Activated CD4-positive, alpha-beta T cell treated with anti-CD3 and anti-CD28 coated beads, Interleukin-2, Interleukin-6, amounts not matched to agents 100 ng/mL and 50 ng/mL, durations not matched to agents 16 hours and 8 hours (primary cell): ENCODE measurements around the gene SLIT3.
"Not testable (repeated sequence)": the region's sequence is repeated elsewhere in the genome, so short reads cannot be mapped to it uniquely, and the experiment has no call there.

ENCODE experiments used
- DNase-seq: peaks from one replicate; pipeline ENCODE4 v3.0.0-alpha.2; 2020

Gene SLIT3

DNA sequence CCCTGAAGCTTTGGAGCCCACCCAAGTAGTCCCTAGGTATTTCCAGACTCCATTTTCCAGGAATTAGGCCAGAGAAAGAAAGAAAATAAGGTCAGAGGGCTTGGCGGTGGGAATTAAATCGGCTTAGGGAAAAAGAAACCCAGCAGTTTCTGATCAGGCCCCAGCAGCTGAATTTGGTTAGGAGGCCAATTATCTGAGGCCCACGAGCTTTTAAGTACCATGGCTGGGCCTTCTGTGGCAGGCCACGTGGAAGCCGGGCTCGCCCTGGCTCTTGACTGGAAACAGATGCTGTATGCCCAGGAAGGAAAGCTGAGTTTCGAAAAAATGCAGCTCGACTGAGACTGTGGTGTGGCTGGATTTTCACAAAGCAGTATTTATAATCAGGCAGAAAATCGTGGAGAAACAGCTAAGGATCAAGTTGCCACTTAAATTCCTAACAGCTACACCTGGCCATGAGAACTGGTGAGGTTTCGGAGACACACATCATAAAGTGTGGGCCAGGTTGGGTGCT, 646.7 kb downstream of the SLIT3 start:
- DNase-seq = no peak

DNA sequence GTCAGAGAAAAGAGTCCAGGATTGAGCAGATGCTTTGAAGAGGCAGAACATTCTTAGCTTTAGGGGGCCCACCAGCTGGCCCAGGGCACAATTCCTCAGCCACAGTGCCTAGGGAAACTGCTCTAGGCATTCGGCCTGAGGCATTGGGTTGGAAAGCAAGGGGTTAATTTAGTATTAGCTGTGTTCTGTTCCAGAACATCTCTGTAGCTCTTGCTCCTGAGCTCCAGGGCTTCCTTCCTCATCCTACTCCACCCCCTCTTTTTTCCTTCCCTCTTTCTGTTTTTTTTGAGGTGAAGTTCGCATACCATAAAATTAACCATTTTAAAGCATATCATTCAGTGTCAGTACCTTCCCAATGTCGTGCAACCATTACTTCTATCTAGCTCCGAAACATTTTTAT, 647.3 kb downstream of the SLIT3 start:
- DNase-seq = no peak

DNA sequence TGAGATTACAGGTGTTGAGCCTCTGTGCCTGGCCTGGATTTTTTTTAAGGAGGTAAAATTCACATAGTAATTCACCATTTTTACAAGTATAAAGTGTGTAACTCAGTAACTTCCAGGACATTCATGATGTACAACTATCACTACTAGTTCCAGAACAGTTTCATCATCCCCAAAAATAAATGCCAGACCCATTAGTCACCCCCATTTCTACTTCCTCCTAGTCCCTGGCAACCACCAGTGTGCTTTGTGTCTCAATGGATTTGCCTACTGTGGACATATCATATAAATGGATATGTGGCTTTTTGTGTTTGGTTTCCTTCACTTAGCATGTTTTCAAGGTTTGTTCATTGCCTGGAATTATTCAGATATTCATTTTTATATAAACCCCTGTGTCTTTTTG, 649.3 kb downstream of the SLIT3 start:
- no peak for DNase-seq

DNA sequence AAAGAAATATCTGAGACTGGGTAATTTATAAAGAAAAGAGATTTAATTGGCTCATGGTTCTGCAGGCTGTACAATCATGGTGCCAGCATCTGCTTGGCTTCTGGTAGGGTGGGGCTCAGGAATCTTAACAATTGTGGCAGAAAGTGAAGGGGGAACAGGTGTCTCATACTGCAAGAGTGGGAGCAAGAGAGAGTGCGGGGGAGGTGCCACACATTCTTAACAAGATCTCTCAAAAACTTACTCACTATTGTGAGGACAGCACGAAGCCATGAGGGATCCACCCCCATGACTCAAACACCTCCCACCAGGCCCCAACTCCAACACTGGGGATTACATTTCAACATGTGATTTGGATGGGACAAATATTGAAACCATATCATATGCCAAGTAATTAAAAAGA, 651.6 kb downstream of the SLIT3 start:
- no peak for DNase-seq

DNA sequence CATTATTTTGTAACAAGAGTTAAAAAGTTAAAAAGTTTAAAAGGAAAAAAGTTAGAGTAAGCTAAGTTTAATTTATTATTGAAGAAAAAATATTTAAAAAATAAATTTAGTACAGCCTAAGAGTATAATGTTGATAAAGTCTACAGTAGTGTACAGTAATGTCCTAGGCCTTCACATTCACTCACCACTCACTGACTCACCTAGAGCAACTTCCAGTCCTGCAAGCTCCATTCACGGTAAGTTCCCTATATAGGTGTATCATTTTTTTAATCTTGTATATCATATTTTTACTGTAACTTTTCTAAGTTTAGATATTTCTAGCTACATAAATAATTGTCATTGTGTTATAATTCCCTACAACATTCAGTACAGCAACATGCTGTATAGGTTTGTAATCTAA, 652.4 kb downstream of the SLIT3 start:
- DNase-seq = no peak

DNA sequence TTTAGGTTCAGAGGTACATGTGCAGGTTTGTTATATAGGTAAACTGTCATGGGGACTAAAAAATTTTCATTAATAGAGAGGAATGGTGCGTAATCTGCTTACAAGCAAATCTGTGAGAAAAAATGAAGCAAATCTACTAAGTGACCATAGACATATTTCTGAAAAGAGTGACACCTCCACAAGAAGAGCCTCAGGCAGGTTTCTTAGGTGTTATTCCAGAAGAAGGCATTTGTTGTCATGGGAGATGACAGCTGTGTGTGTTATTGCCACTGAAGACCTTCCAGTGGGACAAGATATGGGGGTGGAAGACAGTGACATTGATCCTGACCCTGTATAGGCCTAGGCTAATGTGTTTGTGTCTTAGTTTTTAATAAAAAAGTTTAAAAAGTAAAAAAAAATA, 652.9 kb downstream of the SLIT3 start:
- no peak for DNase-seq

DNA sequence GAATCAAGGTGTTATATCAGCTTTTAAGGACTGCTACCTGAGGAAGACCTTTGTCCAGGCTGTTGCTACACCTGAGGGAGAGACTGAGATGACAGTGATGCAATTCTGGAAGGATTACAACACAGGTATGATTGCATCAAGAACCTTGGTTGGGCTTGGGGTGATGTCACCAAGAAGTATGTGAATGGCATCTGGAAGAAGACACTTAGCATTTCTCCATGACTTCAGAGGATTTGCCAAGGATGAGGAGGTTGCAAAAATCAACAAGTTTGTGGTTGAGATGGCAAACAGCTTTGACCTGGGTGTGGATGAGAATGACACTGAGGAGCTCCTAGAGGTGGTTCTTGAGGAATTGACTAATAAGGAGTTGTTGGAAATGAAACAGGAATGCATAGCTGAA, 653.9 kb downstream of the SLIT3 start:
- no peak for DNase-seq

DNA sequence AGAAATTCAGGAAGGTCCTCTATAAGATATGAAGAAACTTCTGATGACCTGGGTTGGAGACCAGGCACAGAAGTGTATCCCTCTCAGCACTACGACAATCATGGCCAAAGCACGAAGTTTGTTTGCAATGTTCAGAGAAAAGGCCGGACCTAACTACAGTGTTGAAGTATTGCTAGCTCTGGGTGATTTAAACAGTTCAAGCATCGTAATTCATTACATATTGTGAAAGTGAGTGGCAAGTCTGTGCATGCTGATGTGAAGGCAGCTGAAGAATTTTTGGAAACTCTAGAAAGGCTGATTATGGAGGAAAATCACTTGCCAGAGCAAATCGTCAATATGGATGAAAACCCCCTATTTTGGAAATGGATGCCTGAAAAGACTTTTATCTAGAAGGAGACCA, 654.6 kb downstream of the SLIT3 start:
- DNase-seq = no peak

DNA sequence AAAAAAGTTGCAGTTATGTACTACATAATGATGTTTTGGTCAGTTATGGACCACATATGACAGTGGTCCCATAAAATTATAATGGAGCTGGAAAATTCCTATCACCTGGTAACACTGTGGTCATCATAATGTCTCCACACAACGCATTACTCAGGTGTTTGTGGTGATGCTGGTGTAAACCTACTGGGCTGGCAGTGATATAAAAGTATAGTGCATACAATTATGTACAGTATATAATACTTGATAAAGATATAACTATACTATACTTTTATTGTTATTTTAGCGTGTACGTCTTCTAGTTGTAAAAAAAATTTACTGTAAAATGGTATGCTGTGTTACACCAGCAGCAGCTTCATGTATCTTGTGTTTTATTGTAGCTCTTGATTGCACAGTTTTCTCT, 655.7 kb downstream of the SLIT3 start:
- DNase-seq = no peak

DNA sequence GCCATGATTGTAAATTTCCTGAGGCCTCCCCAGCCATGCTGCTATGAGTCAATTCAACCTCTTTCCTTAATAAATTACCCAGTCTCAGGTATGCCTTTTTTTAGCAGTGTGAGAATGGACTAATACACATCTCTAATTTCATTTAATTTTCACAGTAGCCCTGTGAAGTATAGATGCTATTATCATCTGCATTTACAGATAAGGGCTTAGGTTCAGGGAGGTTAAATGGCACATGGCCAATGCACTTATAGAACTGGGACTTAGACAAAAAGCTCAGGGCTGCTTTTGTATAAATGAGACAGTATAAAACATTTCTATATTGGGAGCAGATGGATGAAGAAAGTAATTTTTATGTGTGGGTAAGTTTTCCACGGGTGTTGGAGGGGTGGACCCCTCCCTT, 658.9 kb downstream of the SLIT3 start:
- DNase-seq = no peak

DNA sequence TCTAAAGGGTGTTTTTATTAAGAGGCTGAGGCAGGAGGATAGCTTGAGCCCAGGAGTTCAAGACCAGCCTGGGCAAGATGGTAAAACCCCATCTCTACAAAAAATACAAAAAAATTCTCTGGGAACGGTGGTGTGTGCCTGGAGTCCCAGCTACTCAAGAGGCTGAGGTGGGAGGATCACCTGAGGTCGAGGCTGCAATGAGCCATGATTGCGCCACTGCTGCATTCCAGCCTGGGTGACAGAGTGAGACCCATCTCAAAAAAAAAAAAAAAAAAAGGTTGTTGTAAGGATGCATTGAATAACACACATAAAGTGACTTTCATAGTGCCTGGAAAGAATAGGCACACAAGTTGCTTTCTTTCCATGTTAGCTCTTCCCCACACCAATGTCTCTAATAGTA, 662.1 kb downstream of the SLIT3 start:
- DNase-seq = not testable (repeated sequence)

DNA sequence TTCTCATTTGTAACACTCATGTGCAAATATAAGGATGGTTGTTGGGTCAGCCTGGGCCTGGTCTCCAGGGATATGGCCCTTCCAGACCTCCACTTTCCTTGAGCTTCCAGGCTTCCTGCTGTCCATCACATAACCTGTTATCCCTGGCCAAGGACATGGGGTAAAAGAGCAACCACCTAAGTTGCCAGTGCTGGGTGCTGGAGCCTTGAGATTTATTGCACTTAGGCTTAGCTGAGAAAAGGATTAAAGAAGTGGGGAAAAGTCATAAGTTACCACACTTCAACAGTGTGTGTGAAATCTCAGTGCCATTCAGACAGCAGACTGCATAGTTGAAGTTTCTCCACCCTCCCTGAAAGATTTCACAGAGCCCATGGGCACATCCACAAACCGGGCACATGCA, 663.1 kb downstream of the SLIT3 start:
- no peak for DNase-seq

DNA sequence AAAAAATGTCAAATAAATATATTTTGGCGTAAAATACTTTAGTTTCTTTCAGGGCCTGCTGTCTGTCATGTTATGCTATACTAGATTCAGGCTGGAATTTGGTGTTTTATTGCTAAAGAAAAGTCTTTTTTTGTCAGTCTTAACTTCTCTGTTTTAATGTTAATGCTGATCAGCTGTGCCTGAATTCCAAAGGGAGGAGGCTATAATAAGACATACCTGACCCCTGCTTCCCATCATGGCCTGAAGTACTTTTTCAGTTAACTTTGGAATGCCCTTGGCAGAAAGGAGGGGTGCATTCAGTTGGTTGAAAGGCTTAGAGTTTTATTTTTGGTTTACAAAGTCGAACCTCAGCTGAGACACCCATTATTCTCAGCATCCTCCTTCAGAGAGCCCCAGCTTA, 663.7 kb downstream of the SLIT3 start:
- no peak for DNase-seq

DNA sequence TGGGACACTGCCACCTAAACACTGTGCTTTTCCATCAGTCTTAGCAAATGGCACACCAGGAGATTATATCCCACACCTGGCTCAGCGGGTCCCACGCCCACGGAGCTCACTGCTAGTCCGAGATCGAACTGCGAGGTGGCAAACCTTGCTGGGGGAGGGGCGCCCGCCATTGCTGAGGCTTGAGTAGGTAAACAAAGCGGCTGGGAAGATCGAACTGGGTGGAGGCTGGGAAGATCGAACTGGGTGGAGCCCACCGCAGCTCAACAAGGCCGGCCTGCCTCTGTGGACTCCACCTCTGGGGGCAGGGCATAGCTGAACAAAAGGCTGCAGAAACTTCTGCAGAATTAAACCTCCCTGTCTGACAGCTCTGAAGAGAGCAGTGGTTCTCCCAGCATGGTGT, 670.0 kb downstream of the SLIT3 start:
- not testable (repeated sequence) for DNase-seq

DNA sequence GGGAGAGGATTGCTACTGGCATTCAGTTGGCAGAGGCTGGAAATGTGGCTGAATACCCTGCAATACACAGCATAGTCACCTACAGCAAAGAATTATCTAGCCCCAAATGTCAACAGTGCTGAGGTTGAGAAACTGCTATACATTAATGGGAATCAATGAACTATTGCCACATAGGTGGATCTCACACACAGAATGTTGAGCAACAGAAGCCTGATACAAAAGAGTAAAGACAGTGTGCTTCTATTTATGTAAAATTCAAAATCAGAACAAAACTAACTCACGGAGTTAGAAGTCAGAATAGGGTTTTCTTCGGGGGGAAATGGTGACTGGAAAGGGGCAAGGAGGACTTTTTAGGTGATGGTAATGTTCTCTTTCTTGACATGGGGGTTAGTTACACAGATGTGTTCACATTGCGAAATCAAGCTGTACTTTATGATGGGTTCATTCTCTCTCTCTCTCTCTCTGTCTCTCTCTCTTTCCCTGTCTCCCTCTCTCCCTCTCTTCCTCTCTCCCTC, 676.0 kb downstream of the SLIT3 start:
- no peak for DNase-seq

DNA sequence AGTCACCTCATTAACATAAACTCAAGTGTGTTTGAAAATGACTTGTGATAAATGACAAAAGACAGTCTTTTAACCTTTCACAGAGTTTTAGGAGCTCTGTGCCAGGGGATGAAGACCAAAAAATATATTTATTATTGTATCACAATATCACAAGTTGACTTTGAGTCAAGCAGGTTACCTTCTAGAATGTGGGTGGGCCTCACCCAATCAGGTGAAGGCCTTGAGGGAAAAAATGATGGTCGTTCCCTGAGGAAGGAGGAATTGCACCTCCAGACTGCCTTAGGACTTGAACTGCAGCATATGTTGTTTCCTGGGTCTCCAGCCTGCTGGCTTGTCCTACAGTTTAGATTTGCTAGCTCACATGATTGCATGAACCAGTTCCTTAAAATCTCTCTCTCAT, 680.1 kb downstream of the SLIT3 start:
- DNase-seq = no peak

DNA sequence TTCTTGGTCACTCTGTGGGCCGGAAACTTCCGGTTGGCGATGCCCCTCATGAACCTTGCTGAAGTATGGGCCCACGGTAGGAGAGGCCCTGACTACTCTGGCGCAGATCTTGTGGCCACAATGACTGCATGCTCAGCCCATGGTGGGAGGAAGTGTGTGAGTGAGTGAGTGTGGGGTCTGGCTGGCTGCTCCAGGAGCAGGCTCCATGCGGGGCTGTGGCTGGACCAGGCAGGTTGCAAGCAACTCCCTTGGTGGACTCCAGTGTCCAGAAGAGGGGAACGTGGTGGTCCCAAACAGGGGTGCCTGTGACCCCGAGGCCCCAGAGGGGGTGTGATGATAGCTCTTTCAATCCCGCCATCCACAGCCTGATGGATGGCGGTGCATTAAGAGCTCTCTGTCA, 686.3 kb downstream of the SLIT3 start:
- no peak for DNase-seq

DNA sequence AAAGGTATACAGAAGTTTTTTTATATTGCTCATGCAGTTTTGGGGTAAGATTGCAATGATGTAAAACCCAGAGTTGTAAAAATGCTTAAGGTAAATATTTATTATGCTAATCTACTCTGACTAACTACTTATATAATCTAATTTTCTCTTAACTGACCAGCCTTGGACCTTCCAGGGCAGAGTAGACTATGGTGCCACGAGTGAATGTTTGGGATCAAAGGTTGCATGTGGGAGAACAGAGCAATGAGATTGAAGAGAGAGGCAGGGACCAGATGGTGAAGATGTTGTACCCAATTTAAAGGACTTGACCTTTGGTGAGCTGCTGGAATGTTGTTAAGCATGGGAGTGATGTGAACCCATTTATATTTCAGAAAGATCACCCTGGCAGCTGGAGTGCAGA, 686.9 kb downstream of the SLIT3 start:
- DNase-seq = no peak

DNA sequence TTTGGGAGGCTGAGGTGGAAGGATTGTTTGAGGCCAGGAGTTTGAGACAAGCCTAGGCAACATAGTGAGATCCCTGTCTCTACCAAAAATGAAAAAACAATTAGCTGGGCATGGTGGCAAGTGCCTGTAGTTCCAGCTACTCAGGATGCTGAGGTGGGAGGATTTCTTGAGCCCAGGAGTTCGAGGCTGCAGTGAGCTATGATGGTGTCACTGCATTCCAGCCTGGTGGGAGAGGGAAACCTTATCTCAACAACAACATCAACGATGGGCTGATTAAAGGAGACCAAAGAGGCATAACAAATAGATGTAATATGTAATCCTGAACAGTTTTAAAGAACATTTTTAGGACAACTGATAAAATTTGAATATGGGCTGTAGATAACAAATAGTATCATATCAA, 687.5 kb downstream of the SLIT3 start:
- DNase-seq = no peak

DNA sequence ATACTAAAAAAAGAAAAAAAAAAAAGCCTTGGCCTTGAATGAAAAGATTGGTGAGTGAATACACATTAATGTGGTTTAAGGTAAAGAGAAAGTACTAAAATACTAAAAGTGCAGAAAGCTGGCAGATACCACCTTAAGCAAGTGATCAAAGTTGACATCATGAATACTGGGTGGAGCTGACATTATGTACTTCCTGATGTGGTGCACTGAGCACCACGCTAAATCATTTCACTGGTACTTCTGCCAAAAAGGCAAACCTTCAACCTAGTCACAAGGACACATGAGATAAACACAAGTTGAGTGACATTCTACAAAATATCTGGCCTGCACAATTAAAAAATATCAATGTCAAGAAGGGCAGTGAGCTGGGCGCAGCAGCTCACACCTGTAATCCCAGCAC, 687.9 kb downstream of the SLIT3 start:
- DNase-seq = no peak

DNA sequence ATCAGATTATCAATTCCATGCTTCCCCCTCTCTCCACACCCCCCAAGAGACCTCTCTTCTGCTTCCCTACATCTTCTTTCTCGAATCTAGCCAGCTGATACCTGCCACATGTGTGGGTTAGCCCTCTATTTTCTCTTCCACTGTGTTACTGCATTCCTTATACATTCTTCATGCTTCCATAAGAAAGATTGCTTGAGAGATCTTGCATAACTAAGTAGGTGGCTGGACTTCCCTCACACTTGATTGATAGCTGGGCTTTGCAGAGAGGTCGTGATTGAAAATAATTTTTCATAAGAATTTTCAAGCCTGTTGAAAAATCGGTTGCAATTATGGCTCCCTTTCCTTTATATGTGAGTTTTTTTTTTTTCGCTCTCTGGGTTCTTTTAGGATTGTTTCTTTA, 688.8 kb downstream of the SLIT3 start:
- no peak for DNase-seq
